GM18520 (cell line): ENCODE results near the gene PRR29.
"Not testable (repeated sequence)": the region's sequence is repeated elsewhere in the genome, so short reads cannot be mapped to it uniquely, and the experiment has no call there.

Experiments used
- ATAC-seq: cut with Tn5 transposase; IDR thresholded peaks from one replicate; pipeline ENCODE4 v1.9.1; 2021; ENCODE audit not compliant: unreplicated experiment

PRR29 gene

DNA sequence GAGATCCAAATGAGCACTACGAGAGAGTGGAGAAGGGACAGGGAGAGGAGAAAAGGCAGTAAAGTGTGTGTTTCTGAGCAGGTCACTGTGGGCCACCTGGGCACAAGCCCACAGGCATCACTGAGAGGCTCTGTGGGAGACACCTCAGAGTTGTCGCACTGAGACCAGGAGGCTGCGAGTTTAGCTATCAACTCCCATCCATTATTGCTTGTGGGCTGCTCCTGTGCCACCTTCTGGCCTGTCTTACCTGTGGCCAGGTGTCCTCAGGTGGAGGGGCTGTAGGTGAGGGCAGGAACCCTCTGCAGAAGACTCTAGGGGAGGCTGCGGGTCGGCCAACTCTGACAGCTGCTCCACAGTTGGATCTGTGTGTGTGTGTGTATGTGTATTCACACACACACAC is 2.5 kb upstream of the PRR29 start:
- no peak for ATAC-seq

DNA sequence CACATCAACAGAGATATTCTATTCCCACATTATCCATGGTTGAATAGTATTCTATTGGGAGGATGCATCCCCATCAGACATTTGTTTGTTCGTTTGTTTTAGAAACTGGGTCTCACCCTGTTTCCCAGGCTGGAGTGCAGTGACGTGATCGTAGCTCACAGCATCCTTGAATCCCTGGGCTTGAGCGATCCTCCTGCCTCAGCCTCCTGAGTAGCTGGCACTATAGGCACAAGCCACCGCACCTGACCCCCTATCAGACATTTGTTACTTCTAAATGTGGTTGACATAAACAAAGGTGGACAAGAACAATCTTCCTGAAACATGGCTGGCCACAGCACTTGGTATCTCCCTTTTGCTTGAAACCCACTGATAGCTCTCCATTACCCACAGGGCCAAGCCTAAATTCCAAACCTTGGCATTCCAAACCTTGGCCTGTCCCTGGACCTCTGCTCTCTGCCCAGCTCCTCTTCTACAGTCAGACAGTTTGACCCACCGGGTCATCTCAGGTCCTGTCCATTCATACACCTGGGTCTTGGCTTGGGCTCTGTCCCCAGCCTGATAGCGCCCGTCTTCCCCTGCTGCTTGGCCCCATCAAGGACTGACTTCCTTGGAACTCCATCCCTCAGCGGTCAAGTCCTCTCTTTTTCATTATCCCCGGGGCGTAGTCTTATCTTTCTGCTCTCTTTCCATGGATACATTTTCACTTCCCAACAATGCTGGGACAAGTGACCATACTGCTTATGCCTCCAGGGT is 1.5 kb upstream of the PRR29 start:
- ATAC-seq: no peak

DNA sequence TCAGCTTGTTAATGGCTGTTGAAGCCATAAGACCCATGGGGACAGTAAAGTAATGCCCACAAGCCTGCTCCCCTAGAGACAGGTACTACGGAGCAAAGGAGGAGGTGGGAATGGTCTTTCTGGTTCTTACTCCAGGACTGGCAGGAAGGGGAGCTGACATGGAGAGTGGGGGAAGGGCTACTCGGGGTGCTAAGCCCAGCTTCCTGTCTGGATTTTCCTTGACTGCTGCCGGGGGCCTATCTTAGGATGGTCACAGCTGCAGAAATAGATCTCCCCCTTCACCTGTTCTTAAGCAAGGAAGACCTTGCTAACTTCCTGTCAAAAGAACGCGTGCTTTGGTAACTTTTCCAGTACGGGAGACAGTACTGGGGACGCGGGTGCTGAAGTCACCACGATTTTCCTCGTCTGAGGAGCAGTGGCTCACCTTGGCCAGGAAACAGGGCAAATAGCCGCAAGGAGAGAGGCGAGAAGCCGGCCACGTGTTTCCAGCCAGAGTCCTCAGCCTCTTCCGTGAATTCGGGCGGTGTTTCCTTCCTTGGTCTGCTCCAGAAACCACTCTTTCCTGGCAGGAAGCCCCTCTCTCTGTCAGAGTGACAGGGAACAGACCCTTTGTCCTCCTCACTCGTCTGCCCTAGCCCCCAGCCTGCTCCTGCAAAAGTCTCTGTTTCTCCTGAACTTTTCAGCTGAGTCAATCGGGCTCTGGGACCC is 656 bp upstream of the PRR29 start:
- ATAC-seq: no peak

DNA sequence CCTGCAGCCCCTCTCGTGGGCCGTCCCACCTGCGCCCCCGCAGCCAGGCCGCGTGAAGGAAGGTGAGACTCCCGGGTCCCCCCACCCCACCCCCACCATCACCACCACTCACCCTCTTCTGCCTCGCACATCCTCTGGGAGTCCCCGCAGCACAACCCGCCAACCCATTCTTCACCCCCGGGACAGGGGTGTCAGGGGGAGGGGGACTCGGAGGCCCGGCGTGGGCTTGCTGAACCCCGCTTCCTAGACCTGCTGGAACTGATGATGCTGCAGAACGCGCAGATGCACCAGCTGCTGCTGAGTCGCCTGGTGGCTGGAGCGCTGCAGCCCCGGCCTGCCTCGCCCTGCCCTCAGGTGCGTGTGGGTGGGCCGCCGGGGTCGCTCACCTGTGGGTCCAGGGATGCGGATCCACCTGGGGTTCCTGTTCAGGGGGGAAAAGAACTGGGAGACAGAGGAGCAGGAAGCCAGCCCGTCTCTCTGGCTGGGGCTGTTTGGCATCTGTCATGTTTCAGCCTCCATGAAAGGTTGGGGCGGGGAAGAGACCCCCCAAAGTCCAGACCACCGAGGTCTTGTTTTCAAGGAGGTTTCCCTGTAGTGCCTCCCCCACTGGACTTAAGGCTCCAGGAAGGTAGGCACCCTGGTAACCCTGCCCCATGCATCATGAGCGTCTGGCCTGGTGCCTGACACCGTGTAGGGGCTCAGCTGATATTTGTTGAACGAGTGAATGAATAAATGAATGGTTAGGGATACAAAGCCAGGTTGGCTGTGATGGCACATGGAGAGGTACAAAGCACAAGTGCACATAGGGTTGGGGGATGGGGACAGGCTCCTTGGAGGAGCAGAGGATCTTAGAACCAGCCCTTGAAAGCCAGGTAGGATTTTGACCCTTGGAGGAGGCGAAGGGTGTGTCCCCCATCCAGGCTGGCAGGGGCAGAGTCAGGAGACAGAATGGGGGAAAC is 849 bp downstream of the PRR29 start:
- no peak for ATAC-seq

DNA sequence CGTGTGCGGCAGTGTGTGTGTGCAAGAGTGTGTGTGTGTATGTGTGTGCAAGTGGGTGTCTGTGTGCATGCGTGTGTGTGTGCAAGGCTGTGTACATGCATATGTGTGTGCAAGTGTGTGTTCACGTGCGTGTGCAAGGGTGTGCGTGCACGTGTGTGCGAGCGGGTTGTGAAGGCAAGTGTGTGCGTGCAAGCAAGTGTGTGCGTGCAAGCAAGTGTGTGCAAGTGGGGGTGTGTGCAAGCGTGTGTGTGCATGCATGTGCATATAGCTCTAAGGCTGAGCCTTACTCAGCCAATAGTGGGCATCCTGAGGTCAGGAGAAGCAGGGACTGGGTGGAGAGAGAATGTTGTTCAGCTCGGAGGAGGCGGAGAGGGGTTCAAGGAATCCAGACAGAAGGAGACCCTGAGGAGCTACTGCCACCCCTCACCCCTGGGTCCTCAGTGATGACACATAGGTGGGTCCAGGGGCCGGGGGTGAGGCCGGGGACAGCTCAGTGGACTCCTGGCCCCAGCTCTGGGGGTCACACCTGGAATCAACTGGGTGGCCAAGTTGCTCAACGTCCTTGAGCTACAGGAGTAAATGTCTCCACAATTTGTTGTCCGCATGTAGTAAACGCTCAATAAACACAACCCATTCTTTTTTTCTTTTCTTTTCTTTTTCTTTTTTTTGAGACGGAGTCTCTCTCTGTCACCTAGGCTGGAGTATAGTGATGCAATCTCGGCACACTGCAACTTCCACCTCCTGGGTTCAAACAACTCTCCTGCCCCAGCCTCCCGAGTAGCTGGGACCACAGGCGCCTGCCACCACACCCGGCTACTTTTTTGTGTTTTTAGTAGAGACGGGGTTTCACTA is 1.8 kb downstream of the PRR29 start:
- ATAC-seq: no peak

DNA sequence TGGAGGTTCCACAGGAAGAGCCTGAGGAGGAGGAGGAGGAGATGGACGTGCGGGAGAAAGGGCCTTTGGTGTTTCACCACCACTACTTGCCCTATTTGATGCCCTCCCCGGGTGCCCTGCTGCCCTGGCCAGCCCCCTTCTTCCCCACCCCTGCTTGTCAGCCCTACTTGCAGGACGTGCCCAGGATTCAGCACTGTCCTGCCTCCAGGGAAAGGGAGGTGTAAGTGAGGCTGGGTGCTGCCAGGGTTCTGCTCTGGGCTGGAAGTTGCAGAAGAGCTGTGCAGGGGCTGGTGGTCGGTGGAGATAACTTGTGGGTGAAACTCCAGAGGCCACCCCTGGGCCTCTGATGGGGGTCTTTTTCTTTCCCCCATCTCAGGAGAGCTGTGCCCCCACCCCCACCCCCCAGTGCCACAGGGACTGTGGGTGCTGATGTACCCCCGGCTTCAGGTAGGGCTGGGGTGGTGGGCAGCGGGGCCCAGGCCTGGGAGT is 3.0 kb downstream of the PRR29 start:
- no peak for ATAC-seq

DNA sequence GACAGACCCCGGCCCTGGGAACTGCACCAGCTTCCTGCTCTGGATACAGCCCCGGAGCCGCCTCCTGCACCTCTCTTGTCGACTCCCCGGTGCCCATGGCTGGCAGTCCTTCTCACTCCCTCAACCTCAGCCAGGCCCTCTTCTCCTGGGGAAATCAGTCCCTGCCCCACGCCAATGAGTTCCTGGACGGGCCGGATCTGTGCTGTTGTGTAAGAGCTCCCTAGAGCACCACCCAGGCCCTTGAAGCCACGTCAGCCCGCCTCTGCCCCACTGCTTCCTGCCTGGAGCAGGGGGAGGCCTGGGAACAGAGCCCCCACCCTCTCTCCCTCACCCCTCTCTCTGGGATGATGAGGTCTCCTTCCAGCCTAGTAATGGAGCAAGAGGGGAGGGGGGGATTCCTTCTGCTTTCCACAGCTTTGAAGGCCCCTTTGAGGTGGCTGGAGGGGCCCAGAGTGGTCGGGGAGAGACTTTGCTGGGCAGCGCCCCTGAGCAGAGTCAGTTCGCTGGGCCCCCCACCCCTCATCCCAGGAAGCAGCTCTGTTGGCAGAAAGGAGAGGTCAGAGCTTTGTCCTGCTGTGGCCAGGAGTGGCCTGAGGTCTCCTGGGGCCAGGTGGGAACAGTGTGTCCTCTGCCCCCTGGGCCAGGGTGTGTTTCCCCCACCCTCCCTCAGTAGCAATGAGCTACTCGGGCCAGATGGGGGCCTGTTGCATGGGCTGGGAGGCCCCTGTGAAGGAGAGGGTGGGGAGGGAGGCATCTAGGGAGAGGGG is 3.8 kb downstream of the PRR29 start:
- ATAC-seq: no peak

DNA sequence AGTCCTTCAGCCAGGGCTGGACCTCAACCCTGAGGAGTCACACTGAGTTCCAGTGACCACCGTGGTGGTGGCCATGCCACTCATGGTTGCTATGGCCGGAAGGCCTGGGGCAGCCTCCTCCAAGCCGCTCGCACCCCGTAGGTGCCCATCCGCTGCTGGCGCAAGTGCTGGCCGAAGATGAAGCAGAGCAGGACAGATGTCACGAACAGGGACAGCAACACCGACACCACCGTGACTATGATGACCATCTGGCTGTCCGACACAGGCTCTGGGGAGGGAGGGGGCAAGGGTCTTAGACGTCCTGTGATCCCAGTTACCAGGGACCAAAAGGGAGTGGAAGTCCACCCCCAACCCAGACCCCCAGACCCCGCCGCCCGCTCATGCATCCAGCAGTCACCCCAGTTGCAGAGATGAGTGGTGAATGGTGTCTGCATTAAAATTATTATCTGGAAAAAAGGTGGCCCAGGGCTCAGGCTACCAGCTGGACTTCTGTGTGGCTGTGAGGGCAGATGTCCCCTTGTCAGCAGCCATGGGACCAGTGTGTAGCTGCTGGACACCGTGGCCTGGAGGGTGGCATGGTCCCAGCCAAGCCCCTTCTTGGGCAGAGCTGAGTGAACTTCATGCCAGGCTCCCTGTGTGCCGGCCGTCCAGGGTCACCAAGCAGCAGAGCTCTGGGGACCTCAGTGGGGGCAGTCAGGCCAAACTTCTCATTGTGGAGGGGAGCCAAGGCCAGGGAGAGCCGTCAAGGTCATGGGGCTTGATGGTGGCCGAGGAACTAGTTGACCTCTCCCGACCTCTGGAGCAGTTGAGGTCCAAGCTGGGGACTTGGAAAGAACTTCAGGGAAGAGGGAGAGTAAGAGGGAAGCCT is 4.7 kb downstream of the PRR29 start:
- ATAC-seq: no peak

DNA sequence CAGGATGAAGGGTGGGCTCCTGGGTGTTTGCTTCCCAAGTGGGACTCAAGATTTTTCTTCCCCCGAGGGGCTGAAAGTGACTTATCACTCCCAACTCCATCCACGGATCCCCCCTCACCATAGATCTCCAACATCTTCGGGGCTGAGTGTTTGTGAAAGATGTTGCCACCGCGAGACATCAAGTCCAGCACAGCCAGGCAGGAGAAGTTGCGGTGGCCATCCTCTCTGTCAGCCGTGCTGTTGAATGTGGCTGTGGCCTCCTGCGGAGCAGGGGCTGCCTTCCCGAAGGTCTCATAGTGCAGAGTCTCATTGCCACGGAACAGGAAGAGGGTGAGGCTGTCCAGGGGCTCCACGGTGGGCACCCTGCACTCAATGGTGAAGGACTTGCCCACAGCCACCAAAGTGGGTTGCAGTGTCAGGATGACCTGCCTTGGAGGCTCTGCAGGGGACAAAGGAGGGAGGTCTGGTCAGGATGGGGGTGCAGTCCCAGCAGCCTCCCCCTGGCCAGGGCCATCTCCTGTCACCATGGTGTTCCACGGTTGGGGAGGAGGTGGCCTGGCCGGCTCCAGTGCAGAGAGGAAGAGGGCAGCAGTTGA is 5.5 kb downstream of the PRR29 start:
- no peak for ATAC-seq

DNA sequence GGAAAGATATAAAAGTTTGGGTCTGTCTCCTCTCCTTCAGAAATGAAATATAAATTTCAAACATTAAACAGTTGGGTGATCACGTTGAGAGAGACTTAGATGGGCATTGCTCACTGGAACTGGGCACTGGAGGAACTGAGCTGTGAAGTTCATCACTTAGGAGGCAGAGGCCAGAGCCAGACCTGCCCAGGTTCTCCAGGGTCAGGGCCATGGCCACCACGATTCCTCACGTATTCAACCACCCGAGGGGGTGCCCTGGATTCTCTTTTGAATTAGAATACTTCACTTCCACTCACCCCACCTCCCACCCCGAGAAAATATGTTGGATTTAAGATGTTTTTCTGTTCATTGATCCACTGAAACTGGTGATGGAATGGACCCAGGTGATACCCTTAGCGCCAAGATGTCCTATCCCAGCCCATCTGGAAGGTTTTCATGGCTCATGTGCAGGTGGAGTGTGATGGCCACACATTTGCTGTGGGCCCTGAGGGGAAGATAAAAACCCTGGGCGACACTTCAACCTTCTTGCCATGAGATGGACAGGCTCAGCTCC is 6.1 kb downstream of the PRR29 start:
- no peak for ATAC-seq

DNA sequence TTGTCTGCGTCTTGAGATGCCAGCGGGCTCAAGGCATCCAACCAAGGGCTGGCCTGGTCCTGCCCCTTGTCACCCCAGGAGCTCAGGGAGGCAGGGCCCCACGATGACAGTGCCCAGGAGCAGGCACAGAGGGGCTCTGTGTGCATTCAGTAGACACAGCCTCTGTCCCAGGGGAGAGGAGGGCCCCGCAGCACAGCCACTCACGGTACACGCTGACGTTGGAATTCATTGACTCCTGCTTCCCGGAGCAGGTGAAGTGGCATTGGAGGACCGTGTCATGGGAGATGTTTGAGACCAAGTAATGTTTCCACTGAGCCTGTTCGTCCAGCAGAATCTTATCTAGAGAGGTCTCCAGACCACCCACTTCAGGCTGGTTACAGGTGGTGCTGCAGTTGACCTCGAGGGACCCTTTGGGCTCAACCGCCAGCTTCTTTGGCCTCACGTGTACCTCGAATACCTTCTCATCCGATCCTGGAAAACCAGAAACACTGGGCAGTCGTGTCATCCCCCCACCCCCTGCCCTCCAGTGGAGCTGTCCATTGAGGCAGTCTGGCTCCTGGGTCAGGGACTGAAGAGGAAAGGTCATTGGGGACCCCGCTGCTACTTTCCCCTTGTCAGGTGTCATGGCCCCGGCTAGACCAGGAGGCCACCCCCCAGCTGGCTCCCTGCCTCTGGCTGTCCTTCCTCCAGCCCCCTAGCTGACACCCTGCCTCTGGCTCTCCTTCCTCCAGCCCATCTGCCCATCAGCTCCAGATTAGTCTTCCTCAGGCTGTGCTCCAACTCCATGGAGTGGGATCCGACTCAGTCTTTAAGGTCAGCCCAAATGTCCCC is 7.0 kb downstream of the PRR29 start:
- ATAC-seq: no peak

DNA sequence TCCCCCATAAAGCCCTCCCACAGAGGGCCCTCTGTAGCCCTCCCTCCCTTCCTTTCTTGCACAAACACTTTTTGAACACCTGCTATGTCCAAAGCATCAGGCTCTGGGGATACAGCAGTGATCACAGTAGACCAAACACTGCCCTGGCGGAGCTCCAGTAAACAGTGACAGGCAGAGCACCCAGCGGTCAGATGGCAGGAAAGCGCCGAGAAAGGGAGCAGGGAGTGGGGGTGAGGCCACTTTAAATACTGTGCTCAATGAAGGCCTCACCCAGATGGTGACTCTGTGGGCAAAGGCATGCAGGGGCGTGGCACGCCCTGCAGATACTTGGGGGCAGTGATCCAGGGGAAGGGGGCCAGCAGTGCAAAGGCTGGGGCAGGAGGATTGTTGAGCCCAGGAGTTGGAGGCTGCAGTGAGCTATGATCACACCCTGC is 7.6 kb downstream of the PRR29 start:
- ATAC-seq: no peak

DNA sequence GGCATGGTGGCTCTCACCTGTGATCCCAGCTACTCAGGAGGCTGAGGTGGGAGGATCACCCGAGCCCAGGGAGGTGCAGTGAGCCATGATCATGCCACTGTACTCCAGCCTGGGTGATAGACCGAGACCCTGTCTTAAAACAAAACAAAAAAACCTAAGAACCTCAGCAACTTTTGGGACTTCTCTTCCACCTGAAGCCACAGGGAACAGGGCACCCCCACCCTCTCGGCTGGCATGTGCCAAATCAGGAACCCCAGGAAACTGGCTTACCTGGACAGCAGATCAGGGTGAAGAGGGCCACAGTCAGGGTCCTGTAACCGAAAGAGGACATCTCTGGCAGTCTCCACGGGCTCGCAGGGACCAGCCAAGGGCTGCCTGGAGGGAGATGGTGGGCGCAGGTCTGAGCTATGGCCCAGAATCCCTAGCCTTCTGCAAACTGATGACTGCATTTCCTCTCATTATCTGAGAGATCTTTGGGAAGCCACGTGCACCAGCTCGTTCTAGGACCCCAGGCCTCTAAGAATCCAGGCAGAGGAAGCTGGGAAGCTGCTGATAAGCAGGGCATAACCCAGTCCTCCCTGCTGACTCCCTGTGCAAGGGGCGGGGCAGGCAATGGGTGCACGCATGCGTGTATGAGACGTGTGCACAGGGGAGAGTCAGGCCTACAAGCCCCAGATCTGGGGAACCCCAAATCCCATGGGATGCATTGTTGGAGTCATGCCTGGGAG is 8.4 kb downstream of the PRR29 start:
- no peak for ATAC-seq

DNA sequence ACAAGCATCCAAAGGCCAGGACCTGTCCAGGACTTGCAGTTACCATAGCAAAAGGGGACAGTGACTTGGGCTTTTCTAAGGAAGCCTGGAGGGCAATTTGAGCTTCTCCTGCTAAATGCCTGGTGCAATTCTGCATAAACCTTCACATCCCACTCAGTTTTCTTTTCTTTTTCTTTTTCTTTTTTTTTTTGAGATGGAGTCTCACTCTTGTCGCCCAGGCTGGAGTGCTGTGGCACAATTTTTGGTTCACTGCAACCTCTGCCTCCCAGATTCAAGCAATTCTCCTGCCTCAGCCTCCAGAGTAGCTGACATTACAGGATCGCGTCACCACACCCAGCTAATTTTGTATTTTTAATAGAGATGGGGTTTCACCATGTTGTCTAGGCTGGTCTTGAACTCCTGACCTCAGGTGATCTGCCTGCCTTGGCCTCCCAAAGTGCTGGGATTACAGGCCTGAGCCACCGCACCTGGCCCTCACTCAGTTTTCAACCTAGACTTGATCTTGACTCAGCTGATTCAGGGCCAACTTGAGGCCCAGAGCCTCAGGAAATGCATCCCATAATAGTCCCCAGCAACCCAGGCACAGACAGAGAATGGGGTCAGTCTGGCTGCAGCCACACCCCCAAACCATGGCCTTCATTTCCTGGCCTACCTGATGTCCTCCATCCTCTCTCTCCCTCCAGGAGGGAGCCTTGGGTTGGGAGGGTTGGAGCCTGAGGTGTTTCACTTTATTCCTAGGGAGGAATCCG is 9.1 kb downstream of the PRR29 start:
- ATAC-seq: not testable (repeated sequence)

DNA sequence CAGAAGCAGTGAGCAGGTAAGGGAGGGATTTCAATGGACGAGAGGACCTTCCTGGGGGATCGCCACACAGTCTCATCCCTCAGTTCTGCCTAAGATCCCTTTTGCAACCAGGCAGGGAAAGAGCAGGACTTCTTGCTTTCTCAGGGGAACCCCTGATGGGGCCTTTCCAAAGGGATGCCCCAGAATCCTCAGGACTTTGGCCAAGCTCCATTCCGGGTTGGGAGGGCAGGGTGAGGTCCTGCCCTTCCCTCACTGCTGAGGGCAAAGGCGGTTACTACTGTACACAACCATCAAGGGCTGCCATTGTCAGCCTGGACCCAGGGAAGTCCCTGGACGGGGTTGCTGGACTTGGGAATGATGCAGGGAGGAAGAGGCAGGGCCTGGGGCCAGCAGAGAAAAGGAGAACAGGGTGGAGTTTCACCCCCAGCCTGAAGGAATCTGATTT is 9.7 kb downstream of the PRR29 start:
- ATAC-seq: no peak

DNA sequence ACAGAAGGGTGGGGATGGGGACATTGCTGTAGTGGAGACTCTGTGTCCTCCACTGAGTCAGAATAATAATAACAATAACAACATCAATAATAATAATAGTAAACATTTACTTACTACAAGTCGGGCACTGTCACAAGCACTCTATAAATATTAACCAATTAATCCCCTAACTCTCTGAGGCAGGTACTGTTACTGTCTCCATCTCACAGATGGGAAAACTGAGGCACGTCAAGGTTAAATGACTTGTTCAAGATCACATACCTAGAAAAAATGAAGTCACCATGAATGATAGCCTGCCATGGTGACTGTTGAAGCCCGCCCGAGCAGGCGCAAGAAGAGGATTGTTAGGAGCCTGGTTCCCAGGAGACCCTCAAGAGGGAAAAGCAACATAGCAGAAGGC is 10.2 kb downstream of the PRR29 start:
- no peak for ATAC-seq
